Neural cell (in vitro differentiated cells): ENCODE measurements around the gene CDK13.

Experiments
- CTCF ChIP-seq: fragments of 450-650 bp; IDR thresholded peaks from 2 replicates; pipeline ENCODE4 v1.5.1; 2014; ENCODE audit warnings: antibody characterized with exemption, mild to moderate bottlenecking, moderate library complexity; ENCODE audit not compliant: poor library complexity, severe bottlenecking
- POLR2AphosphoS5 ChIP-seq: IDR thresholded peaks from 2 replicates; pipeline ENCODE4 v1.6.1; 2012

- no peak for TF ChIP-seq POLR2AphosphoS5
- no peak for TF ChIP-seq CTCF
Observed at GRCh38 chr7:40072268-40072667, 122.2 kb downstream of the CDK13 start.
